Keratinocyte (primary cell): Measurements from ENCODE around the gene ASB16. TPM values are rescaled to one million over a fixed set of nuclear protein-coding genes. Genes with fewer than 3 reads are reported as not detected.

ENCODE experiments used
- DNase-seq: peaks from one replicate; pipeline ENCODE4 v3.0.0-alpha.2; 2011; ENCODE audit warnings: low read depth, missing footprints, low spot score
- FAIRE-seq: peaks from 2 replicates; lab custom pipeline; 2011; peaks lifted over from hg19 to GRCh38; lab: Jason Lieb, UNC
- H2AFZ ChIP-seq: 2 replicates; pipeline ENCODE4 v1.6.0; 2012; ENCODE audit warnings: low read length, control low read depth, inconsistent platforms; ENCODE audit not compliant: control insufficient read depth
- H3K27ac ChIP-seq: 2 replicates; pipeline ENCODE4 v1.5.1; 2011; ENCODE audit warnings: low read length; ENCODE audit not compliant: control insufficient read depth, insufficient read depth
- H3K27me3 ChIP-seq: 3 replicates; pipeline ENCODE4 v1.6.0; 2011; ENCODE audit warnings: low read length; ENCODE audit not compliant: control insufficient read depth, insufficient read depth; ENCODE audit errors: extremely low read depth
- H3K36me3 ChIP-seq, 2 experiments: 2 replicates in 1 of 2; 3 replicates in 1 of 2; pipeline ENCODE4 v1.5.1; 2011; ENCODE audit warnings: low read length in 2 of 2, mild to moderate bottlenecking in 1 of 2; ENCODE audit not compliant: control insufficient read depth in 2 of 2, insufficient read depth in 2 of 2; ENCODE audit errors: extremely low read depth in 1 of 2
- H3K4me1 ChIP-seq: 3 replicates; pipeline ENCODE4 v1.5.1; 2011; ENCODE audit warnings: low read length; ENCODE audit not compliant: control insufficient read depth, insufficient read depth; ENCODE audit errors: extremely low read depth
- H3K4me2 ChIP-seq: 3 replicates; pipeline ENCODE4 v1.6.0; 2011; ENCODE audit warnings: low read depth, low read length; ENCODE audit not compliant: control insufficient read depth, insufficient read depth; ENCODE audit errors: extremely low read depth
- H3K4me3 ChIP-seq, 3 experiments: fragments of 200-600 bp in 1 of 3; sonication (generic) in 1 of 3; 2 replicates in 2 of 3; 3 replicates in 1 of 3; pipeline ENCODE4 v1.5.1; 2011 to 2016; ENCODE audit warnings: low read length in 3 of 3, mild to moderate bottlenecking in 3 of 3, control low read depth in 2 of 3, inconsistent platforms in 1 of 3, low read depth in 1 of 3, mixed read lengths in 1 of 3, mixed run types in 1 of 3, moderate library complexity in 1 of 3; ENCODE audit not compliant: control insufficient read depth in 2 of 3, insufficient read depth in 2 of 3; ENCODE audit errors: extremely low read depth in 1 of 3
- H3K79me2 ChIP-seq: 2 replicates; pipeline ENCODE4 v1.6.0; 2012; ENCODE audit warnings: low read length; ENCODE audit not compliant: control insufficient read depth, insufficient read depth
- H3K9ac ChIP-seq: 3 replicates; pipeline ENCODE4 v1.6.0; 2011; ENCODE audit warnings: low read length; ENCODE audit not compliant: control insufficient read depth, insufficient read depth; ENCODE audit errors: extremely low read depth
- H3K9me1 ChIP-seq: 3 replicates; pipeline ENCODE4 v1.6.0; 2011; ENCODE audit warnings: low read length; ENCODE audit not compliant: control insufficient read depth, insufficient read depth; ENCODE audit errors: extremely low read depth
- H3K9me3 ChIP-seq: 2 replicates; pipeline ENCODE4 v1.5.1; 2012; ENCODE audit warnings: low read depth, low read length; ENCODE audit not compliant: control insufficient read depth
- H4K20me1 ChIP-seq: 3 replicates; pipeline ENCODE4 v1.6.0; 2011; ENCODE audit warnings: low read length; ENCODE audit not compliant: control insufficient read depth, insufficient read depth; ENCODE audit errors: extremely low read depth
- CTCF ChIP-seq, 3 experiments: IDR thresholded peaks in 1 of 3; conservative IDR thresholded peaks in 1 of 3; optimal IDR thresholded peaks in 1 of 3; 2 replicates in 2 of 3; 3 replicates in 1 of 3; pipeline versions ENCODE3 to v1.5.1; 2011; ENCODE audit warnings: low read length in 3 of 3, mild to moderate bottlenecking in 3 of 3, moderate library complexity in 2 of 3, control low read depth in 1 of 3, inconsistent platforms in 1 of 3; ENCODE audit not compliant: insufficient read depth in 2 of 3; ENCODE audit errors: extremely low read depth in 1 of 3
- EZH2 ChIP-seq: IDR thresholded peaks from one replicate; pipeline ENCODE4 v1.6.1; 2012; ENCODE audit warnings: inconsistent platforms, mild to moderate bottlenecking, low read length, moderate library complexity
- dilution Hi-C: fragments of 300-500 bp; cut with MboI; formaldehyde crosslinking; loops from one replicate; pipeline ENCODE4 v1.7.0; 2020; ENCODE audit warnings: low sequenced_read_pairs; ENCODE audit not compliant: extremely low pct_ligation_motif_present
- polyA plus RNA-seq, 5 experiments: library from polyadenylated mRNA; depleted of rRNA in 3 of 5; stranded (reverse) in 3 of 5; stranded (forward) in 1 of 5; unstranded in 1 of 5; fragments of >200 nt; gene quantifications; 1 replicate in 1 of 5; 2 replicates in 3 of 5; 3 replicates in 1 of 5; pipeline versions ENCODE4 v1.2.1 to v1.2.3, GENCODE V29; 2011 to 2012; ENCODE audit warnings: missing spikeins in 2 of 5, low read depth in 1 of 5, low replicate concordance in 1 of 5

The ASB16 gene
- polyA plus RNA-seq, 1 donor (not counting 4 experiments of a cell fraction or from before 2014, with no cell fraction given): not detected

GRCh38 chr17:44144966-44145739, 25.4 kb upstream of the ASB16 start:
- Histone ChIP-seq H3K9ac (no peak overlapping the region), H2AFZ (no peak overlapping the region), H3K9me1 (no peaks in the 10 kb centered on the region), H4K20me1 (peaks cover 3% of the 10 kb centered on the region), H3K36me3 (peaks cover 0 to 15% of the 10 kb centered on the region in 2 experiments), H3K27ac (no peak overlapping the region), H3K4me1 (peaks cover 9% of the 10 kb centered on the region), H3K27me3 (no peaks in the 10 kb centered on the region), H3K9me3 (no peaks in the 10 kb centered on the region), H3K4me2 (no peak overlapping the region), H3K4me3 (no peak overlapping the region), H3K79me2 (peaks cover 18% of the 10 kb centered on the region)
- dilution Hi-C loops: no loop called here
- TF ChIP-seq EZH2 (no peak), CTCF (optimal IDR thresholded peaks at IDR 0.05 in 1 of 3, IDR thresholded peaks at IDR 0.05 in 1 of 3, conservative IDR thresholded peaks at IDR 0.05 in 1 of 3; ENCODE audit: extremely low read depth in 1 of 3, insufficient read depth in 2 of 3, low read length in 3 of 3) (no peak)
- DNase-seq (no peak), FAIRE-seq (no peak)

GRCh38 chr17:44146375-44147346, 23.8 kb upstream of the ASB16 start:
- H3K4me3 ChIP-seq: no peak overlapping the region
- TF ChIP-seq EZH2: no peak
- no peak for TF ChIP-seq CTCF (optimal IDR thresholded peaks at IDR 0.05 in 1 of 3, IDR thresholded peaks at IDR 0.05 in 1 of 3, conservative IDR thresholded peaks at IDR 0.05 in 1 of 3; ENCODE audit: extremely low read depth in 1 of 3, insufficient read depth in 2 of 3, low read length in 3 of 3)
- H4K20me1 ChIP-seq: peaks cover 3% of the 10 kb centered on the region
- no peak overlapping the region for H3K9ac ChIP-seq
- no peaks in the 10 kb centered on the region for H3K9me3 ChIP-seq
- no peak overlapping the region for H3K4me2 ChIP-seq
- dilution Hi-C loops: no loop called here
- no peaks in the 10 kb centered on the region for H3K27me3 ChIP-seq
- no peak for DNase-seq
- FAIRE-seq: no peak
- no peak overlapping the region for H3K27ac ChIP-seq
- H3K4me1 ChIP-seq: peaks cover 5% of the 10 kb centered on the region
- H3K36me3 ChIP-seq: peaks cover 0 to 15% of the 10 kb centered on the region in 2 experiments
- H3K9me1 ChIP-seq: no peaks in the 10 kb centered on the region
- H2AFZ ChIP-seq: no peak overlapping the region
- peaks cover 18% of the 10 kb centered on the region for H3K79me2 ChIP-seq
